GM12892 (cell line): ENCODE results near the gene RGS18.

ENCODE experiments used
- POLR2A ChIP-seq: IDR thresholded peaks from 2 replicates; pipeline ENCODE4 v1.6.1; 2011; ENCODE audit warnings: low read depth, low read length, control low read depth
- POLR2AphosphoS5 ChIP-seq: IDR thresholded peaks from 2 replicates; pipeline ENCODE4 v1.6.1; 2011; ENCODE audit warnings: low read depth, low read length, control low read depth

DNA sequence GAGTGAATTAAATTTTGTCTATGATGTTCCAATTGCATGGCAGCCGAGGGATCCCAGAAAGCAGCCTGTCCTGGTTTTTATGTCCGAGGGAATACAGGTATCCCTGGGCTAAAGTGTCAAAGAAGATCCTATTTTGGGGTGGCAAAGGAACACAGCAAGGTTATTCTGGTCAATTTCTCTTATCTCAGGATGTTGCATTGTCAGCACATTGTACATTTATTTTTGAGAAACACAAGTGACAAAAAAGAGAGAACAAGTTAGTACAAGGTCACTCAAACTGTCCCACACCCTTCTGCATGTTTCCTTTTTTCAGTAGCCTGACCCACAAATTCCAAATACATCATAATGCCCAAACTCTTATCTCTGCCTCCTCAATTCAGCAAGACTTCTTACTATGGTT, 17.7 kb downstream of the RGS18 start:
- no peak for TF ChIP-seq POLR2AphosphoS5
- TF ChIP-seq POLR2A: no peak
